ENCODE data around the gene PFN3. TPM values are rescaled to one million over a fixed set of nuclear protein-coding genes. Genes with fewer than 3 reads are reported as not detected.
"Not testable (repeated sequence)": the region's sequence is repeated elsewhere in the genome, so short reads cannot be mapped to it uniquely, and the experiment has no call there.

Gene PFN3
- total RNA-seq, 1 donor from 2014 or later, result not detected

DNA sequence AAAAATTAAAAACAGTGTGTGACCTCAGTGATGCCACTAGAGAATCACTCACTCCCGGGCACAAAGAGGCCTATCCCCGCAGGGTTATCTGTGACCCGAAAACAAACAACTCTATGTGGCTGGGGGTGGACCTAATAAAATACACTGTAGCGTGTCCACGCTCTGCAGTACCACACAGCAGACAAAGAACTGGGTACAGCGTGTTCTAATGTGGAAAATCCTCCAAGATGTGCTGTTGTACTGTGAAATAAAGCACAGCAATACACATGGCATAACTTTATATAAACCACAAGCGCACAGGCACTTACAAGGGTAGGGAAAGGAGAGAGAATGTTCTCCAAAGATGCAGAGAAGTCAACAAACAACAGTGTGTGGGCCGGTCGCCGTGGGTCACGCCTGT lies 24.4 kb downstream of the PFN3 start:
- intact Hi-C loops (cut with micrococcal nuclease), result no loop called here

DNA sequence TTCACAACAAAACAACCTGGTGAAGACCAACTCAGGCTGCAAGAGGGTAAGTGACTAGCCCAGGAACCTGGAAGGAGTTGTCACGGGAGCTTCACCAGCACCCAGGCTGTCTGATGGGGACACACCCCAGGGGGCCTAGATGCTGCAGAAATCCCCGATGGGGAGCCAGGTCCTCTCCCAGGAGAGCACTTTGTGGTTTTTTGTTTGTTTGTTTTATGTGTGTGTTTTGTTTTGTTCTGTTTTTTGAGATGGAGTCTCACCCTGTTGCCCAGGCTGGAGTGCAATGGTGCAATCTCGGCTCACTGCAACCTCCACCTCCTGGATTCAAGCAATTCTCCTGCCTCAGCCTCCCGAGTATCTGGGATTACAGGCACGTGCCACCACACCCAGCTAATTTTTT lies 24.9 kb downstream of the PFN3 start:
- intact Hi-C loops (cut with micrococcal nuclease), result not testable (repeated sequence)

DNA sequence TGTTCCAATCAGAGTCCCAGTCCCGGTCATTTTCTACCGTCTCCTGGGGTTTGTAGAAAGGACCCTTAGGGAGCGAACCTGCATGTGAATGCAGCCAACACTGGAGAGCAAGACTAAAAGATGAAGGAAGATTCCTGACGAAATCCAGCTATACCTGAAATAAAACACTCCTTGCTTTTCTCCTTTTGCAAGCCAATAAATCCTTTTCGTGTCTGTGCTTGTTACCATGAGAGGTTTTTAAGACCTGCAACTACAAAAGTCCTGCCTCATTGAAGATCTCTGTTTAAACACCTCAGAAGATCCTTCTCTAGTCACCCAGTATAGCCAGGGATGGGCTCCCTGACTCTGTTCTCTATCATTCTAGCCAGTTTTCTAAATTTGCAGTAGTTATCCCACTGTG lies 26.2 kb downstream of the PFN3 start:
- intact Hi-C loops (cut with micrococcal nuclease), result no loop called here

DNA sequence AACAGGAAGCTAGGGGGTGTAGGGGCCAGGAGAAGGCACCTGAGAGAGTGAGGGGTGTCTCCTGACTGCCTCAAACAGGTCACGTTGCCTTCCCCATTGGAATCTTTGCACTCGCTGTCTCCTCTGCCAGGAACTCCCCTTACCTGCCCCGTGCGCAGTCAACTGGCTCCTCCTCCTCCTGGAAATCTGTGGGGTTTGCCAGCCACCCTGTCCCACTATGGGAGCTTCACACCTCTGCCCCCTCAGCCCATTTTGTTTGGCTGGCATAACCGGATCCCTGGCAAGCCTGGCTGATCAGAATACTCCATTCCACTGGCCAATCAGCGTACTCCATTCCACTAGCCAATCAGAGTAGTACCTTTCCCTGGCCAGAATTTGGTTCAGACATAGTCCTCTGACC lies 26.7 kb downstream of the PFN3 start:
- intact Hi-C loops (cut with micrococcal nuclease), result no loop called here

DNA sequence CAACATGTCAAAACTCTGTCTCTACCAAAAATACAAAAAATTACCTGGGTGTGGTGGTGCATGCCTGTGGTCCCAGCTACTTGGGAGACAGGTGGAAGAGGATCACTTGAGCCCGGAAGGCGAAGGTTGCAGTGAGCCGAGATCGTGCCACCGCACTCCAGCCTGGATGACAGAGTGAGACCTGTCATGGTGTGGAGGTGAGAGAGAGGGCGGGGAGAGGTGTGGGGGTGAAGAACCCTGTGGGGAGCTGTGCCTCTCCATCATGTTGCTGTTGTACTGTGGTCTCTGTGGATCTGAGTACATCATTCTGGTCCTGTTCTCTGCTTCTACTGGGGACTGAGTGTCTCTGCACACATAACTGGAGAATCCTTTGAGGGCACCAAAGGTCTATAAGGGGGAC lies 27.6 kb downstream of the PFN3 start:
- intact Hi-C loops (cut with micrococcal nuclease), result no loop called here

DNA sequence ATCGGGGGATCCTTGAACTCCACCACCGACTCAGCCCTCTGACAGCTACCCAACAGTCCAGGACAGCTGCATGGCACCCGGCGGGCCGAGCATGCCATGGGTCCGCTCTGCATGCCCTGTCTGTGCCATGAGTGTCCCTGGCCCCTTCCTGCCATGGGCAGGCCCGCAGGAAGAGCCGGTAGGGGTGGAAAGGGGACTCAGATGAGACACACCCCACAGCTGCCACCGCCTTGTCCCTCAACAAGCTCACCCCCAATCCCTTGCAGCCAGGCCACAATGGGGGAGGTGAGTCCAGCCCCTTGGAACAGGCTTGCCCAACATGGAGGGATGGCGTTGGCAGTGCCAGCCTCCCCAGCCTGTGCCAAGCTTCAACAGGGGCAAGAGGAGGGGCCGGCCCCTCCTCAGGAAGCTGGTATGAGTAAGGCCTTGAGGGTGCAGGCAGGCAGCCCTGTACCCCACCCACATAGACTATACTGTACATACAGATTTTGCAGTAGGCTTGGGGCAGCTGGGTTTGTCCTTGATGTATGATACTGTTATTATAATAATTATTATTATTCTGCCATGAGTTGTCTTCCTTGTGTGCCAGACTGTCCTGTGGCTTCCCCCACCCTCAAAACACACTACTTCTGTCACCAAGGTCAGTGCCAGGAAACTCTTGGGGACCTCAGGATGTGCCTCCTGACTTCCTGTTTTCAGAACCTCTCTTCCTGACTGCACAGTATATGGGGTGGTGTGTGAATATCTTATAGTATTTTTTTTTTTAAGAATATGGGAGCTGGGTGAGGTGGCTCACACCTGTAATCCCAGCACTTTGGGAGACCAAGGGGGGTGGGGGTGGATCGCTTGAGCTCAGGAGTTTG lies 28.2 kb downstream of the PFN3 start:
- intact Hi-C loops (cut with micrococcal nuclease), result no loop called here

DNA sequence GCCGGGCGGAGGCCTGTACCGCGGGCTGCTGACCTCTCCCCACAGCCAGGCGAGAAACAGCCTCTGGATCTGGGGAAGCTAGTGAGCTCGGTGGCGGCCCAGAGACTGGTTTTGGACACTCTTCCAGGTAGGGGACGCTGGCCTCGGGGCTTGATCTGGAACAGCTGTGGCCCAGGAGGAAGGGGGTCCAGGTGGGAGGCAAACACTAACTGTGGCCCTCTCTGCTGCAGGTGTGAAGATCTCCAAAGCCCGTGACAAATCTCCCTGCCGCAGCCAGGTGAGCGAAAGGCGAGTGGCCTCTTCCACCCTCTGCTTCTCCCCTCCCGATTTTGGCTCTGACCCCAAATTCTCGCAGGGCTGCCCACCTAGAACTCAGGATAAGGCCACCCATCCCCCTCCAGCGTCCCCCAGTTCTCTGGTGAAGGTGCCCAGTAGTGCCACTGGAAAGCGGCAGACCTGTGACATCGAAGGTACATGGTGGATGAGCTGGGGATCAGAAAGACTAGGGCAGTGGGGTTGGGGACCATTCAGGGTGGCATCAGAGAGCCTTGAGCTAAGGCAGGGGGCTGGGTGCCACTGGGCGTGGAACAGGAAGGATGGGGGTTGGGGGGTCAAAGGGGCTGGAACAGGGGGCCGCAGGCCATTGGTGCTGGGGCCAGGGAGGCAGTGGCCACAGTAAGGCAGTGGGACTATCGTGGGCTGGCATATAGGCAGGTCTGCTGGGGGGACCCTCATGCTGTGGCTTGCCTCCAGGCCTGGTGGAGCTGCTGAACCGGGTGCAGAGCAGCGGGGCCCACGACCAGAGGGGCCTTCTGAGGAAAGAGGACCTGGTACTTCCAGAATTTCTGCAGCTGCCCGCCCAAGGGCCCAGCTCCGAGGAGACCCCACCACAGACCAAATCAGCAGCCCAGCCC lies 29.1 kb downstream of the PFN3 start:
- intact Hi-C loops (cut with micrococcal nuclease), result no loop called here

DNA sequence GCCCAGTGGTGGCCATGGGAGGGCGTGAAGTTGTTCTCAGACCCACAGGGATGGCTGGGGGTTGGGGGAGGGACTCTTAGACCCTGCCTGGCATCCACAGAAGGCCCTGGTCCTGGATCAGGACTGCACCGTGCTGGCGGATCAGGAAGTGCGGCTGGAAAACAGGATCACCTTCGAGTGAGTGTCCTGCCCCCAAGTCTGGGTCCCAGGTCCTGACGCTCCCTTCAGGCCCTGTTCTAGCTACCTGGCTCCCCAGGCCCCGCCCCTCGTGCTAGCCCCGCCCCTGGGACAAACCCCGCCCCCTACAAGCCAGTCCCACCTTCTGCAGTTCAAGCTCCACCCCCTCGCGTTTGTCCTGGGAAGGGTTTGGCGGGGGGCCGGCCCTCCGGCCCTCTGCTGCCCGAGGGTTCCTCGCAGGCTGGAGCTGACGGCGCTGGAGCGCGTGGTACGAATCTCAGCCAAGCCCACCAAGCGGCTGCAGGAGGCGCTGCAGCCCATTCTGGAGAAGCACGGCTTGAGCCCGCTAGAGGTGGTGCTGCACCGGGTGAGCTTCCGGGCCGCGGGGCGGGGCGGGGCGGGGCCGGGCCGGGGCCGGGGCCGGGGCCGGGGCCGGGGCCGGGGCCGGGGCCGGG lies 29.9 kb downstream of the PFN3 start:
- intact Hi-C loops (cut with micrococcal nuclease), result no loop called here

DNA sequence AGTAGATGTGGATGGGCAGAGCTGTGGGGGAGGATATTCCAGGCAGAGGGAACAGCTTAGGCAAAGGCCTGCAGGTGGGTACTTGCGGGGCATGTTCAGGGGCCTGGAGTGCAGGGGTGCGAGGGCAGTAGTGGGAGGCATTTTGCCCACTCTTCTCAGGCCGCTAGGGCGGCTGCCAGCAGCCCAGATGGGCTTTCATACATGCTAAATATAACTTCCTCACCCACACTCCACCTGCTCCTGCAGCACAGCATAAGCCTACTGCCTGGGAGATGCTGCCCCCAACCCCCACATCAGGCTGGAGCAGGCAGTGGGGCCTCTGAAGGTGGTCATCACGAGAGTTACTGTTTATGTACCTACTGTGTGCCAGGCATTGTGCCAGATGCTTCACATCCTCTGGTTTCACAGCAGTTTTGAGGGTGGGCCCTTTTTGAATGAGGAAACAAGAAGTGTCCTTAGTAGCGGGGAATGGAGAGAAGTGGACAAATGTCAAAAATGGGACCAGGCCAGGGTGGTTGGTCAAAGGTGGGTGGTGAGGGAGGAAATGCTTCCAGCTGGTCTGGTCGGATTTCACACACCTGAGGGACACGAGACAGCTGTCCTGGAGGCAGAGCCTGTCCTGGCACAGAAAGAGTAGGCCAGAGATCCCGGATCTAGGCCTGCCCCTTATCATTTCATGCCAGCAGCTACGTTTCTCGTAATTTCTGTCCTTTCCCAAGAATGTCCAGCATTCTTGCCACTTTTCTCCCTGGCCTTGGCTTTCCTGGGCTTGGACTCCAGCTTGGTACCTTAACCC lies 30.6 kb downstream of the PFN3 start:
- intact Hi-C loops (cut with micrococcal nuclease), result no loop called here

DNA sequence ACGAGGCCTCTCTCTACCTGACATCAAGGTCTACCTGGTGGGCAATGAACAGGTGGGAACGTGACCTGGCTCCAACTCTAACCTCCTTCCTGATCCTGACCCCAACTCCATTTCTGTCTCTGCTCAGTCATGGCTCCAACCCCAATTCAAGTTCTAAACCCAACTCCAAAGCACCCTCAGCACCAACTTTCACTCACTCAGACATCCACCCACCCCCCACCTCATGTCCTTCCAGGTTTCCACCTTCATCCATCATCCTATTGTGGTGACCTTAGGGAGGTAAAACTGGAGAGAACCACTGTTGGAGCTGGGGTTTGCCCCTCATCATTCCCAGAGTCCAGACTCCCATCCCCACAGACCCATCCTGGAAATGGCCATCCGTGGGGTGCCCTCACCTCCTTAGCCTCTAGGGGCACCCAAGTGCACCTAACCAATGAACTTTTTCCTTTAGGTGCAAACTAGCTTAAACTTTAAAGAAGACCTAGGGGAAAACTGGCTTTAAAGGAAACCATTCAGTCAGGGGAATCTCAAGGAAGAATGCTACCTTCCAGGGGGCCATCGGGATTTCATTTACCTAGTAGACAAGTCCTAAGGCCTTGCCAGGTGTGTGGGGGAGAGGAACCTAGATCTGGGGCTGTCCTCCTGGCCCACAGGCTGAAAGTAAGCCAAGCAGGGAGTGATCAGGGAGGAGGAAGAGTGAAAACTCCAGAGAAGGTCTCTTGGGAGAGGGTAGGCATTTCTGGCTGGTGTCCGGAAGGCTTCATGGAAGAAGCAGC lies 31.4 kb downstream of the PFN3 start:
- intact Hi-C loops (cut with micrococcal nuclease), result no loop called here

DNA sequence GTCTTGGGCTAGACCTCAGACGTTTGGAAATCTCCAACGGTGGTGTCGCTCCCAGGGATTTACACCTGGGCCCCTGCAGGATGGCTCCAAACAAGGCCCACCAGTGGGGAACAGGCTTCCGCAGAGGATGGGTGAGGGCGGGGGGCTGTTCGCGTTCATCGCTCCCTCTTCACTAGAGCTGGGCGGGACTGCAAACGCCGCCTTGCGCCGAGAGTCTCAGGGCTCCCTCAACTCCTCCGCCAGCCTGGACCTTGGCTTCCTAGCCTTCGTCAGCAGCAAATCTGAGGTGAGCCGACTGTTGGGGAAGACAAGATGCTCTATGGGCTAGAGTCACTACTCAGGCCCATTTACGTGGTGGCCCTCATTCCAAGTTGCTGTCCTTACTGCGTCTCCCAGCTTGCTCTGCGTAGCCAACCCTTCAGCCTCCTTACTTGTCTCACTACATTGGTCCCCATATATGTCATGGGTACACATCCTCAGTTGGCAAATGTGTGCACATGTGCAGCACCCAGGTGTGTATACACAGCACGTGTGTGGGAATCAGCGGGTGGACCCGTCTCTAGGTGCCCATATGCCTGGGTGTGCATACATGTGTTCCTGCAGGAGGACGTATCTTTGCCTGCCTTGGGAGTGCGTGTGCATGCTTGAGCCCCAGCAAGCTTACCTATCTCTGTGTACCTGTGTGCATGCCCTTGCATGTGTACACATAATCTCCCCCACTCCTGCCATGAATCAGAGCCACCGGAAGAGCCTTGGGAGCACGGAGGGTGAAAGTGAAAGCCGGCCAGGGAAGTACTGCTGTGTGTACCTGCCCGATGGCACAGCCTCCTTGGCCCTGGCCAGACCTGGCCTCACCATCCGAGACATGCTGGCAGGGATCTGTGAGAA lies 32.2 kb downstream of the PFN3 start:
- intact Hi-C loops (cut with micrococcal nuclease), result no loop called here

DNA sequence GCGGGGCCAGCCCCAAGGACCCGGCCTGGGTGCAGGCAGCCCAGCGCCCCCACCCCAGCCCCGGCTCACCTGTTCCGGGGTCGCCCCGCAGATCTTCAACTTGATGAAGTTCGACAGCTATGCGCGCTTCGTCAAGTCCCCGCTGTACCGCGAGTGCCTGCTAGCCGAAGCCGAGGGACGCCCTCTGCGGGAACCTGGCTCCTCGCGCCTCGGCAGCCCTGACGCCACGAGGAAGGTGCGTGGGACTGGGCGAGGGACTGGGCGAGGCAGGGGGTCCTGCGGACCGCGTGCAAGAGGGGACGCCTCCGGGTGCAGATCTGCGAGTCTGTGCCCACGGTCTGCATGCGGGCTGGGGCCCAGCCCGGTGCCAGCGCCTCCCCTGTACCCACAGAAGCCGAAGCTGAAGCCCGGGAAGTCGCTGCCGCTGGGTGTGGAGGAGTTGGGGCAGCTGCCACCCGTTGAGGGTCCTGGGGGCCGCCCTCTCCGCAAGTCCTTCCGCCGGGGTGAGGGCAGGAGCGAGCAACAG lies 33.1 kb downstream of the PFN3 start:
- intact Hi-C loops (cut with micrococcal nuclease), result no loop called here

DNA sequence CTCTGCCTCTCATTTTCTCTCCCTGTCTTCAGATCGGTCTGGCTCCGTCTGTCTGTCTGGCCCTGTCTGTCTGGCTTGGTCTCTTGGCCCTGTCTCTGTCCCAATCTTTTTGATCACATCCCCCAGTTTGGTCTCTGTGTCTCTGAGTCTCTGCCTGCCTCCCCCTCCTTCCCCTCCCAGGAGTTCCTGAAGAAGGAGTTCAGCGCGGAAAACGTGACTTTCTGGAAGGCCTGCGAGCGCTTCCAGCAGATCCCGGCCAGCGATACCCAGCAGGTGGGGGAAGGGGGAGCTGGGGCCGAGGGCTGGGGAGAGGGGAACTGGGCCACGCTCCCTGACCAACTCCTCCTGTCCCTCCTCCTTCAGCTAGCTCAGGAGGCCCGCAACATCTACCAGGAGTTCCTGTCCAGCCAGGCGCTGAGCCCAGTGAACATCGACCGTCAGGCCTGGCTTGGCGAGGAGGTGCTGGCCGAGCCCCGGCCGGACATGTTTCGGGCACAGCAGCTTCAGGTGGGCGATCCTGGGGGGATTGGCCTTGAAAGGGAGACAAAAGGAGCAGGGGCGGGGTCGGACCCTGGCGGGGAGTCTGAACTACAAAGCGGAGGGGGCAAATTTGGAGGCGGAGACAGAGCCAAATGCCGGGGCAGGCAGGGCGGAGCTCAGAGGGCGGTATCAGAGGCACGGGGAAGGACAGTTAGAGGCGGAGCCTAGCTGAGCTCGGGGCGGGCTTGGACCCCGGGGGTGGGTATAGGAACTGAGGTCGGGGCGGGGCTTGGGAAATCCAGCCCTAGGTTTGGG lies 33.7 kb downstream of the PFN3 start:
- intact Hi-C loops (cut with micrococcal nuclease), result no loop called here

DNA sequence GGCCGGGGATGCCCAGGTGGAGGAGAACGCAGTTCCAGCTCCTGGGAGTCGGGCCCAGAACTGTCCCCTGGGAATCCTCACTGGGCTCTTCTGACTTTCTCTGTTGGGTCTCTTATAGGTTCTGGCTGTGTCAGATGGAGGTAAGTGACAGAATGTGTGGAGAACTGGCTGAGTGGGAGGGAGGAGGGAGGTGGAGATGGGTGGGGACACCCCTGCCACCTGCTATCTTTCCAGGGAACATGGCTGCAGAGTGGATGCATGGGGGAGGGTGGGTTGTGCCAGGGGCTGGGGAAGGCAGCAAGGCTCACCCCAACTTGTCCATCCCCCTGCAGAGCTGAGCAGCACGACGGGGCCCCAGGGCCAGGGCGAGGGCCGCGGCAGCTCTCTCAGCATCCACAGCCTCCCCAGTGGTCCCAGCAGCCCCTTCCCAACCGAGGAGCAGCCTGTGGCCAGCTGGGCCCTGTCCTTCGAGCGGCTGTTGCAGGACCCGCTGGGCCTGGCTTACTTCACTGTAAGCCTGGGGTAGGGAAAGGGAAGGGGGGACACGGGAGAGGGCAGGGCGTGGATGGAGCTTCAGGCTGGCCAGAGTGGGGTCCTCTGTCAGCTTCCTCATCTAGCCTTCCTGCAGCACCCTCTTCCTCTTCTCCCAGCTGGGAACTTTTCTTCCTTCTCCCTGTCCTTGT lies 34.5 kb downstream of the PFN3 start:
- intact Hi-C loops (cut with micrococcal nuclease), result no loop called here

DNA sequence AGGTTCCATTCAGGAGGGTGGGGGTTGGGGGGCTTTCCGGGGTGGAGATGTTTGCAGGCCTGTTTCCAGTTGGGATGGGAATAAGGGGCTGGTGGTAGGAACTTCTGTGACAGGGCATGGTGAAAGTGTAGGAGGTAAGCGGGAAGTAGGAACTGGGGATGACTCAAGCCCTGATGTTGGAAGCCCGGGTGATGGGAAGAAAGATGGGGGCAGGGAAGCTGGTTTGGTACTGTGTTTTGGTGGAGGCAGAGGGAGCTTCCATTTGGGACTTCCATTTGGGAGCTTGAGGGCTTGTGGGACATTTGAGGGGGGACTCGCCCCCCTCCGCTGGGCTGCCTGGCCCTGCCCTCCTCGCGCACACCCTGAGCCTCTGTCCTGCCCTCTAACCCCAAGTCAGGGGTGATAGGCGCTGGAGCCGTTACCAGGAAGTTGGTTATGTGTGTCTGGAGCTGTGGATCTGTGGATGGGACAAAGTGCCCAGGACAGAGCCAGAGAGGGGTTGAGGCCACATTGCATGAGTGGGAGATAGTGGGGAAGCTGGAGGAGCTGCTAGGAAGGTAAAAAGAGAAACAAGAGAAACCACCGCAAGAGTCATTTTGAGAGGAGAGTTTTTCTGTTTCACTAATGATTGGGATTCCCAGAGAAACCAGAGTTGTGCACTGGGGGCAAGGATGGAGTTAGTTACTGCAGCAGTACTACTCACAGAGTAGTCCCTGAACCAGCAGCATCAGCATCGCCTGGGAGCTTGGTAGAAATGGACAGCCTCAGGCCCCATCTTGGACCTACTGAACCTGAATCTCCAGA lies 36.1 kb downstream of the PFN3 start:
- intact Hi-C loops (cut with micrococcal nuclease), result no loop called here

DNA sequence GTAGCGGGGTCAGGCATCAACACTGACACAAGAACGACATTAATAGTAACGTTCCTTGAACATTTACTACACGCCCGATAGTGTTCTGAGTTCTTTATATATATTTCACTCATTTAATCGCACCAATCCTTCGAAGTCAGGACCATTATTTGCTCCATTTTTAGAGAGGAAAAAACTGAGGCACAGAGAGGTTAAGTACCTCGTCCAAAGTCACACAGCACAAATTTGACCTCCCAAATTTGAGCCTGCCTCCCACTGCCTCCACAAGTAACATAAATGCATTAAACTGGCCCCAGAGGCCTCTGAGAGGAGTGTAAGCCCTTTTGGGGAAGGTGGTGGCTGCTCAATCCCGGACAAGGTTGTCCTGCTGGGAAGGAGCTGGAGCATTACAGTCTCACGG lies 36.9 kb downstream of the PFN3 start:
- intact Hi-C loops (cut with micrococcal nuclease), result no loop called here
